ENCODE measurements around the gene BICRAL.
A peak's percentile ranks its signal among the peaks of the same experiment; 100 is the strongest.
"Not testable (repeated sequence)": the region's sequence is repeated elsewhere in the genome, so short reads cannot be mapped to it uniquely, and the experiment has no call there.

The BICRAL gene

DNA sequence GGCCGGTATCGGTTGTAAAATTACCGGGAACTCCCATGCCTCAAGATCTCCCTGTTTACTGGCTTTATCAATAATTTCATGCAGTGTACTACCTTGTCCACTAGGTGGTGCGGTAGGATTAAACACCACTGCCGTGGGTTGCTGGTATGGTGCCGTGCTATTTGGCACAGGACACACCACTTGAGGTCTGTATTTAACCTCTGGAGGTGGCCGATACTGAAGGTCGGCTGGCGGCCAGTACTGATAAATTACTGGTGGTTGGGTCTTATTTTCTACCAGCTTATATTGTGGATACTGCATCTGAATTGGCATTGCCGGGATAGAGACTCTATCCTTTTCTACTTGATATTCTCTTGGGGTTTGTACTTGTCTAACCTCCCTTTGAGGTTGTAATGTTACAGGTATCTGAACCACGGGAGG lies 119.7 kb downstream of the BICRAL start:
- peak; percentile 81 for DNase-seq

DNA sequence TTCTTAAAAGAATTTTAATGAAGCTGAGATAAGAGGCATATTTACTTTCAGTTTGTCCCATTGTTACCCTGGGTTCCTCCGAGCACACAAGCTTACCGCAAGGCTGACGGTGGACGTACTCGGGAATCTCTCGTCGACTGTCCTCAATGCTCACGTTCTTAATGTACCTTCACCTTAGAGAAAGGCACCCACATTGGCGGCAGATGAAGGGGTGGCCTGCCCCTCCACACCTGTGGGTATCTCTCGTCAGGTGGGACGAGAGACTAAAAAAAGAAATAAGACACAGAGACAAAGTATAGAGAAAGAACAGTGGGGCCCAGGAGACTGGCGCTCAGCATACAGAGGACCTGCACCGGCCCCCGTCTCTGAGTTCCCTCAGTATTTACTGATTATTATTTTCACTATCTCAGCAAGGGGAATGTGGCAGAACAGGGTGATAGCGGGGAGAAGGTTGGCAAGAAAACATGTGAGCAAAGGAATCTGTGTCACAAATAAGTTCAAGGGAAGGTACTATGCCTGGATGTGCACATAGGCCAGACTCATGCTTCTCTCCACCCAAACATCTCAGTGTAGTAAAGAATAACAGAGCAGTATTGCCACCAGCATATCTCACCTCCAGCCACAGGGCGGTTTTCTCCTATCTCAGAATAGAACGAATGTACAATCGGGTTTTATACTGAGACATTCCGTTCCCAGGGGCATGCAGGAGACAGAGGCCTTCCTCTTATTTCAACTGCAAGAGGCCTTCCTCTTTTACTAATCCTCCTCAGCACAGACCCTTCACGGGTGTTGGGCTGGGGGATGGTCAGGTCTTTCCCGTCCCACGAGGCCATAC lies 120.8 kb downstream of the BICRAL start:
- not testable (repeated sequence) for DNase-seq

- DNase-seq = no peak
Observed at GRCh38 chr6:42904467-42904866, 122.6 kb downstream of the BICRAL start.

DNA sequence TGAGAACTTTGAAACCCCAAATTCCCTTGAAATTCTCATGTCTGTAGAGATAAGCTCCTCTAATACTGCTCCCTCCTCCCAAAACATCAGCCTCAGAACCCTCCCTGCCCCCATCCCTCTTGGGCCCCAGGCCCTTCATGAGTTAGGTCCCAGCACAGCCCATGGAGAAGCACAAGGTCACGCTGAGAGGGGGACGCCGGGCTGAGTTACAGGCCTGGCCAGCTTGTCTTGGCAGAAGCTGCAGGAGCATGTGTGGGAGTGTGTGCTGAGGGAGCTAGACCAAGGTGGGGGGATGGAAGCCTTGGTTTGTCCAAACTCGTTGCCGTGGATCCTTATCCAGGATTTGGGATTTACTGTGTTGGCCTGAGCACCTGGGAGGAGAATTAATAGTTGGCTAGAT lies 125.5 kb downstream of the BICRAL start:
- no peak for DNase-seq

DNA sequence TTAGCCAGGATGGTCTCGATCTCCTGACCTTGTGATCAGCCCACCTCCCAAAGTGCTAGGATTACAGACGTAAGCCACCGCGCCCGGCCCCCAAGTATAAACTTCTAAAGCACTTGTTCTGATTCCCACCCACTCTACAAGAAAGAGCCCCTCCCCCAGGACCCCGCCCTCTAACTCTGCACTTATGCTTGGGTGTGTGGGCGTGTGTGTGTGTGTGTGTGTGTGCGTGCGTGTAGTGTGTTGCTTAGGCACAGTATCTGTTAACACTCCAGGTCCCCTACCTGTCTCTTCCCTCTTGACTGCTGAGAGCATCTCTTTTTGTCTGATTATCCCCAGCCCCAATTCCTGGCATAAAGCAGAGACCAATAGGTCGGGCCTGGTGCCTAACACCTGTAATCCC lies 128.0 kb downstream of the BICRAL start:
- no peak for DNase-seq

GRCh38 chr6:42911171-42912021 lies 129.5 kb downstream of the BICRAL start:
- no peak for DNase-seq

DNA sequence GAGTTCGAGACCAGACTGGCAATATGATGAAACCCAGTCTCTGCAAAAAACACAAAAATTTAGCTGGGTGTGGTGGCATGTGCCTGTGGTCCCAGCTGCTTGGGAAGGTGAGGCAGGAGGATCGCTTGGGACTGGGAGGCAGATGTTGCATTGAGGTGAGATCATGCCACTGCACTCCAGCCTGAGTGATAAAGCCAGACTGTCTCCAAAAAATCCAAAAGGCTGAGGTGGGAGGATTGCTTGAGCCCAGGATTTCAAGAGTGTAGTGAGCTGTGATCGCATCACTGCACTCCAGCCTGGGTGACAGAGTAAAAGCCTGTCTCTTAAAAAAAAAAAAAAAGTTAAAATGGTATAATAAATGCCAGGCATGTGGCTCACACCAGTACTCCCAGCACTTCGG lies 132.7 kb downstream of the BICRAL start:
- no peak for DNase-seq

DNA sequence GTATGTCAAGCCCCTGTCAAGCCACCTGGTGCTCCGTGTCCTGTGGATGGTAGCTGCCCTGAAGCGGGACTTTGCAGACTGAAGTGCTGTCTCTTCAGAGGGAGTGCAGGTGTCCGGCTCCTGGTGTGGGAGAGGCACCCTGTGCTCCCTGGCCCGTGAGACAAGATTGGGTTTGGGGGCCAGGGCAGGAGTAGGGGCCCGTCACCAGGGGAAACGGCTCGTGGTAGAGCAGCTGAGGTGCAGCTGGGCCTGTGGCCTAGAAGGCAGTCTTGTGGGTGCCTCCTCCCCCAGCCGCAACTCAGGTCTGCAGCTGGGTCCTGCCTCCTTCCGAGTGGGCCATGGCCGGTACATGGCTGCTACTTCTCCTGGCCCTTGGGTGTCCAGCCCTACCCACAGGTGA lies 133.9 kb downstream of the BICRAL start, which contains the start of gene PTCRA:
Gene PTCRA, plus strand, starts transcription at position 322 of the 400 bp plus-strand sequence. Its CDS starts 17 bp downstream, at position 339.
- no peak for DNase-seq

DNA sequence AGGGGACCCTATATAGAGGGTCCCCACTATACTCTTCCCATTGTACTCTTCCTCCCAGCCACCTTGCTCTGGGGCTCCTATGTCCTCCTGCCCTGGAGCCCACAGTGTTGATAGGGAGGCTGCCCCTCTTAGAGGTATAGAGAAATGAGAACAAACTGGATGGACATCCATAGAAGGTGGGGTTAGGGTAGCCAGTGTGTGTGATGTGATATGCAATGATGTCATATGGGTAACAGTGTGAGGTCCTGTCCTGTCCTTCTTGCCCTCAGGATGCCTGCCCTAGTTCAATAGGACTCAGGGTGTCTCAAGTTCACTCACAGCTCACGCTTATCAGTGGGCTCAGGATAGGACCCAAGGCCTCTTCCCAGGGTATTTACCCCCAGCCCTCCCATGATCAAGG lies 134.4 kb downstream of the BICRAL start:
- no peak for DNase-seq

All from NCI-H748 treated with DMSO at 0.1 percent for 48 hours (cell line).